HepG2 (cell line): ENCODE measurements around the gene ZDHHC6. TPM values are rescaled to one million over a fixed set of nuclear protein-coding genes. Genes with fewer than 3 reads are reported as not detected.

Source experiments
- BCL6 ChIP-seq: IDR thresholded peaks from 2 replicates; pipeline ENCODE4 v1.6.1; 2016; ENCODE audit warnings: missing genetic modification reagents, missing compliant biosample characterization
- CBX5 ChIP-seq: sonication (generic); formaldehyde crosslinking; IDR thresholded peaks from 2 replicates; pipeline ENCODE4 v1.4.0; 2020; ENCODE audit warnings: missing genetic modification reagents, borderline replicate concordance
- GATAD2A ChIP-seq: IDR thresholded peaks from 2 replicates; pipeline ENCODE4 v1.6.1; 2016
- HOXD1 ChIP-seq: sonication (generic); formaldehyde crosslinking; IDR thresholded peaks from 2 replicates; pipeline ENCODE4 v1.5.0; 2020; ENCODE audit warnings: missing genetic modification reagents
- ONECUT2 ChIP-seq: sonication (generic); formaldehyde crosslinking; IDR thresholded peaks from 2 replicates; pipeline ENCODE4 v1.4.0; 2020; ENCODE audit warnings: missing genetic modification reagents
- PPARG ChIP-seq: conservative IDR thresholded peaks from 2 replicates; pipeline ENCODE4 v1.6.1; 2016; ENCODE audit warnings: missing biosample characterization, missing genetic modification reagents
- RARA ChIP-seq: IDR thresholded peaks from 2 replicates; pipeline ENCODE4 v1.6.1; 2016; ENCODE audit warnings: missing genetic modification reagents, missing compliant biosample characterization
- RXRB ChIP-seq: IDR thresholded peaks from 2 replicates; pipeline ENCODE4 v1.6.1; 2016; ENCODE audit warnings: borderline replicate concordance, missing genetic modification reagents, missing compliant biosample characterization
- polyA plus RNA-seq, 8 experiments: library from polyadenylated mRNA; depleted of rRNA in 3 of 8; stranded (reverse) in 7 of 8; unstranded in 1 of 8; fragments of >200 nt; fragmentation: Illumina TruSeq in 4 of 8; extraction: Trizol in 4 of 8; gene quantifications; 2 replicates each; pipeline versions ENCODE4 v1.2.1 to v1.2.3, GENCODE V29; 2011 to 2016; ENCODE audit warnings: low read depth in 4 of 8, missing spikeins in 1 of 8, mixed read lengths in 1 of 8; ENCODE audit not compliant: insufficient read depth in 1 of 8
- total RNA-seq, 5 experiments: library from RNA; depleted of rRNA; stranded (reverse); fragments of >200 nt; fragmentation: Illumina TruSeq; extraction: Trizol; gene quantifications; 2 replicates each; pipeline ENCODE4 v1.2.3, GENCODE V29; 2016; ENCODE audit warnings: low read depth in 1 of 5
- TF ChIP-seq, protein P1 (sequence below): IDR thresholded peaks from 2 replicates; pipeline ENCODE4 v1.4.0; 2020; ENCODE audit warnings: mild to moderate bottlenecking, missing genetic modification reagents

ZDHHC6 gene
- total and polyA plus RNA-seq, 2 of the 13 experiments (the other 11 are each of a cell fraction or from before 2014, with no cell fraction given) = 20.9 to 49.4 TPM

DNA sequence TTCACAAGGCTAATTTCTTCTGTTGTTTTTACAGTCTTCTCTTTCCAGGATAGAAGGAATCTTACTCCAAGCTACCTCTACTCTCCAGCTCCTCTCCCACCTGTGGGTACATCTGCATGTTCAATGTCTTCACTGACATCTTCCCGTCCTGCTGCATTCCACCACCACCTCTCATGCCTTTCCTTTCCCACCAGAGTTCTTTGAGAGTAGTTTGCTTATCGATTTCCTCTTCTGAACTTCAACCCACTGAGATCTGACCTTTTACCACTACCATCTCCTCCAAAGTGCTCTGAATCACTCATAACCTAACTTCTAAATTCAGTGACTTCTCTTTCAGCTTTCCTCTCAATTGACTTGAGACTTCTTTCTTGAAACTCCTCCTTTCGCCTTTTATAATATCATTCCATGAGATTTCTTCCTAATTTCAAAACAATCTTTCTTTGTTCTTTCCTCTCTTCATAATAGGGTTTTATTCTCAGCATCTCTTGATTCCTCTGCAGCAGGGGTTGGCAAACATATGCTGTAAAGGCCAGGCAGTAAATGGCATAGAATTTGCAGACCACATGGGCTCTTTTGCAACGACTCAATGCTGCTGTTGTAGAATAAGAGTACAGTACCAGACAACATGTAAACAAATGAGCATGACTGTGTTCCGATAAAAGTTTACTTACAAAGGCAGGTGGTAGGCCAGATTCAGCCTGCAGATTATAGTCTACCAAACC is 50.7 kb downstream of the ZDHHC6 start (continued):
- TF ChIP-seq, protein P1, sequence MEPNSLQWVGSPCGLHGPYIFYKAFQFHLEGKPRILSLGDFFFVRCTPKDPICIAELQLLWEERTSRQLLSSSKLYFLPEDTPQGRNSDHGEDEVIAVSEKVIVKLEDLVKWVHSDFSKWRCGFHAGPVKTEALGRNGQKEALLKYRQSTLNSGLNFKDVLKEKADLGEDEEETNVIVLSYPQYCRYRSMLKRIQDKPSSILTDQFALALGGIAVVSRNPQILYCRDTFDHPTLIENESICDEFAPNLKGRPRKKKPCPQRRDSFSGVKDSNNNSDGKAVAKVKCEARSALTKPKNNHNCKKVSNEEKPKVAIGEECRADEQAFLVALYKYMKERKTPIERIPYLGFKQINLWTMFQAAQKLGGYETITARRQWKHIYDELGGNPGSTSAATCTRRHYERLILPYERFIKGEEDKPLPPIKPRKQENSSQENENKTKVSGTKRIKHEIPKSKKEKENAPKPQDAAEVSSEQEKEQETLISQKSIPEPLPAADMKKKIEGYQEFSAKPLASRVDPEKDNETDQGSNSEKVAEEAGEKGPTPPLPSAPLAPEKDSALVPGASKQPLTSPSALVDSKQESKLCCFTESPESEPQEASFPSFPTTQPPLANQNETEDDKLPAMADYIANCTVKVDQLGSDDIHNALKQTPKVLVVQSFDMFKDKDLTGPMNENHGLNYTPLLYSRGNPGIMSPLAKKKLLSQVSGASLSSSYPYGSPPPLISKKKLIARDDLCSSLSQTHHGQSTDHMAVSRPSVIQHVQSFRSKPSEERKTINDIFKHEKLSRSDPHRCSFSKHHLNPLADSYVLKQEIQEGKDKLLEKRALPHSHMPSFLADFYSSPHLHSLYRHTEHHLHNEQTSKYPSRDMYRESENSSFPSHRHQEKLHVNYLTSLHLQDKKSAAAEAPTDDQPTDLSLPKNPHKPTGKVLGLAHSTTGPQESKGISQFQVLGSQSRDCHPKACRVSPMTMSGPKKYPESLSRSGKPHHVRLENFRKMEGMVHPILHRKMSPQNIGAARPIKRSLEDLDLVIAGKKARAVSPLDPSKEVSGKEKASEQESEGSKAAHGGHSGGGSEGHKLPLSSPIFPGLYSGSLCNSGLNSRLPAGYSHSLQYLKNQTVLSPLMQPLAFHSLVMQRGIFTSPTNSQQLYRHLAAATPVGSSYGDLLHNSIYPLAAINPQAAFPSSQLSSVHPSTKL (CRISPR knock-in tag) = 0 out of 2 replicates have a peak, but pooled peaks have one; percentile 12
- TF ChIP-seq GATAD2A (CRISPR knock-in tag) (peak; percentile 48; the same call in 1 of the 2 replicates), CBX5 (CRISPR knock-in tag) (no peak), BCL6 (CRISPR knock-in tag) (peak; percentile 53), HOXD1 (CRISPR knock-in tag) (no peak), RARA (CRISPR knock-in tag) (peak; percentile 47), RXRB (CRISPR knock-in tag) (0 out of 2 replicates have a peak, but pooled peaks have one; percentile 31), PPARG (CRISPR knock-in tag) (peak; percentile 71; the same call in 1 of the 2 replicates), ONECUT2 (CRISPR knock-in tag) (peak; percentile 81)
- TF ChIP-seq, all 625 proteins: peak for 10
